T-helper 9 cell (primary cell): Measurements from ENCODE around the gene IL6ST.
"Not testable (repeated sequence)": the region's sequence is repeated elsewhere in the genome, so short reads cannot be mapped to it uniquely, and the experiment has no call there.

ENCODE experiments used
- DNase-seq: peaks from one replicate; pipeline ENCODE4 v3.0.0-alpha.2; 2020
- total RNA-seq, 2 donors: gene quantifications; one replicate each; lab custom pipeline; 2026; lab: John Stamatoyannopoulos, UW

The IL6ST gene
- total RNA-seq = 146 to 447 reads per million in 2 donors

- DNase-seq = peak; percentile 34
Observed at GRCh38 chr5:55994495-55994997, at the start of gene IL6ST. TSS of gene IL6ST (minus strand) at chr5:55994963. CDS start at chr5:55976278, 18,685 bp downstream.

GRCh38 chr5:56039985-56040384 lies 45.2 kb upstream of the IL6ST start:
- DNase-seq = no peak

GRCh38 chr5:56038206-56038605 lies 43.4 kb upstream of the IL6ST start:
- DNase-seq = not testable (repeated sequence)

- no peak for DNase-seq
Observed at GRCh38 chr5:56037531-56038010, 42.8 kb upstream of the IL6ST start.

- DNase-seq = not testable (repeated sequence)
Observed at GRCh38 chr5:56035394-56035793, 40.6 kb upstream of the IL6ST start.

GRCh38 chr5:56029871-56030630 lies 35.3 kb upstream of the IL6ST start:
- not testable (repeated sequence) for DNase-seq

GRCh38 chr5:56029457-56029856 lies 34.7 kb upstream of the IL6ST start:
- DNase-seq = no peak

- DNase-seq = no peak
Observed at GRCh38 chr5:56028708-56029107, 33.9 kb upstream of the IL6ST start.

- DNase-seq = no peak
Observed at GRCh38 chr5:56026863-56027300, 32.1 kb upstream of the IL6ST start.

GRCh38 chr5:56025151-56025885 lies 30.6 kb upstream of the IL6ST start:
- DNase-seq = no peak

GRCh38 chr5:56024810-56025150 lies 30.0 kb upstream of the IL6ST start:
- DNase-seq = no peak

GRCh38 chr5:56023296-56023695 lies 28.5 kb upstream of the IL6ST start:
- DNase-seq = no peak

- DNase-seq = no peak
Observed at GRCh38 chr5:56019306-56020272, 24.8 kb upstream of the IL6ST start.

GRCh38 chr5:56018832-56019231 lies 24.1 kb upstream of the IL6ST start:
- no peak for DNase-seq

GRCh38 chr5:56014701-56015100 lies 19.9 kb upstream of the IL6ST start:
- not testable (repeated sequence) for DNase-seq

- DNase-seq = not testable (repeated sequence)
Observed at GRCh38 chr5:56013939-56014338, 19.2 kb upstream of the IL6ST start.

GRCh38 chr5:56012281-56012963 lies 17.7 kb upstream of the IL6ST start:
- DNase-seq = peak; percentile 12

GRCh38 chr5:56011835-56012234 lies 17.1 kb upstream of the IL6ST start:
- DNase-seq = no peak

GRCh38 chr5:56010431-56010830 lies 15.7 kb upstream of the IL6ST start:
- DNase-seq = no peak

- no peak for DNase-seq
Observed at GRCh38 chr5:56006600-56006999, 11.8 kb upstream of the IL6ST start.

- DNase-seq = no peak
Observed at GRCh38 chr5:56006094-56006493, 11.3 kb upstream of the IL6ST start.

GRCh38 chr5:56004874-56005273 lies 10.1 kb upstream of the IL6ST start:
- no peak for DNase-seq
